ENCODE measurements around the gene EXPH5. TPM values are rescaled to one million over a fixed set of nuclear protein-coding genes. Genes with fewer than 3 reads are reported as not detected.
"Not testable (repeated sequence)": the region's sequence is repeated elsewhere in the genome, so short reads cannot be mapped to it uniquely, and the experiment has no call there.

Gene EXPH5
- total and polyA plus RNA-seq, 12 donors = 0.10 to 8.4 (median 1.3) TPM

DNA sequence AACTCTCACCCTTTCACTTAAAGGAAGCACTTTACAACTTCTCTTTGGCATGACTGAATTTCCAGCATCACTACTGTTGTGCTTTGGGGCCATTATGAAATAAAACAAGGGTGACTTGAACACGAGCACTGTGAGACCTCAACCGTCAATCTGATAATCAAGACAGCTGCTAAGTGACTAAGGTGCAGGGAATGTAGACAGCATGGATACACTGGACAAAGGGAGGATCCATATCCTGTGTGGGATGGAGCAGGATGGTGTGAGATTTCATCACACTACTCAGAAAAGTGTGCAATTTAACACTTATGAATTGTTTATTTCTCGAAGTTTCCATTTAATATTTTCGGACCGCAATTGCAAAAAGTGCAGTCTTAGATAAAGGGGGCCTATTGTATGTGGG is 16.1 kb upstream of the EXPH5 start:
- Histone ChIP-seq H3K27ac (no peak overlapping the region), H3K36me3 (no peaks in the 10 kb centered on the region), H3K4me1 (no peaks in the 10 kb centered on the region), H3K9me3 (no peaks in the 10 kb centered on the region), H3K27me3 (peaks cover 0 to 8% (median 0%) of the 10 kb centered on the region in 7 donors), H3K4me3 (no peak overlapping the region)
- intact Hi-C loops (cut with DNase I) = no loop called here
- TF ChIP-seq, protein P1, sequence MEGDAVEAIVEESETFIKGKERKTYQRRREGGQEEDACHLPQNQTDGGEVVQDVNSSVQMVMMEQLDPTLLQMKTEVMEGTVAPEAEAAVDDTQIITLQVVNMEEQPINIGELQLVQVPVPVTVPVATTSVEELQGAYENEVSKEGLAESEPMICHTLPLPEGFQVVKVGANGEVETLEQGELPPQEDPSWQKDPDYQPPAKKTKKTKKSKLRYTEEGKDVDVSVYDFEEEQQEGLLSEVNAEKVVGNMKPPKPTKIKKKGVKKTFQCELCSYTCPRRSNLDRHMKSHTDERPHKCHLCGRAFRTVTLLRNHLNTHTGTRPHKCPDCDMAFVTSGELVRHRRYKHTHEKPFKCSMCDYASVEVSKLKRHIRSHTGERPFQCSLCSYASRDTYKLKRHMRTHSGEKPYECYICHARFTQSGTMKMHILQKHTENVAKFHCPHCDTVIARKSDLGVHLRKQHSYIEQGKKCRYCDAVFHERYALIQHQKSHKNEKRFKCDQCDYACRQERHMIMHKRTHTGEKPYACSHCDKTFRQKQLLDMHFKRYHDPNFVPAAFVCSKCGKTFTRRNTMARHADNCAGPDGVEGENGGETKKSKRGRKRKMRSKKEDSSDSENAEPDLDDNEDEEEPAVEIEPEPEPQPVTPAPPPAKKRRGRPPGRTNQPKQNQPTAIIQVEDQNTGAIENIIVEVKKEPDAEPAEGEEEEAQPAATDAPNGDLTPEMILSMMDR (IDR thresholded peaks at IDR 0.05) = no peak
- ATAC-seq = no peak
- WGBS, 2 donors = 48 to 53% methylated on average over 5 of the region's 5 CpGs
- DNase-seq = no peak

DNA sequence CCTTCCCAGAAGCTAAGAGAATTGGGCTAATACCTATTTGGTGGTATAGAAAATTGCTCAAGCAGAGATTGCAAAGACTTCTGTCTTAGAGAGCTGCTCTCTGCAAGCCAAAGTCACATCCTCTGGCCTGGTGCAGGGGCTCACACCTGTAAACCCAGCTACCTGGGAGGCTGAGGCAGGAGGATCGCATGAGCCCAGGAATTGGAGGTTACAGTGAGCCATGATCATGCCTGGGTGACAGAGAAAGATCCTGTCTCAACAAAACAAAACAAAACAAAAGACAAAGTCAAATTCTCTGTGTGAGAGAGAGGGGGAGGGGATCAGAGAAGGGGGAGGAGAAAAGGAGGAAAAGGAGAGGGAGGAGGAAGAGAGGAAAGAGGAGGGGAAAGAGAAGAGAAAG is 15.0 kb upstream of the EXPH5 start:
- H3K4me3 ChIP-seq = no peak overlapping the region
- ATAC-seq = no peak
- TF ChIP-seq, protein P1 (IDR thresholded peaks at IDR 0.05) = no peak
- no peaks in the 10 kb centered on the region for H3K4me1 ChIP-seq
- H3K27ac ChIP-seq = no peak overlapping the region
- intact Hi-C loops (cut with DNase I) = no loop called here
- WGBS, 2 donors = 85 to 98% methylated on average over 1 of the region's 1 CpG
- DNase-seq = no peak
- H3K9me3 ChIP-seq = no peaks in the 10 kb centered on the region
- no peaks in the 10 kb centered on the region for H3K36me3 ChIP-seq
- peaks cover 0 to 10% (median 0%) of the 10 kb centered on the region in 7 donors for H3K27me3 ChIP-seq

DNA sequence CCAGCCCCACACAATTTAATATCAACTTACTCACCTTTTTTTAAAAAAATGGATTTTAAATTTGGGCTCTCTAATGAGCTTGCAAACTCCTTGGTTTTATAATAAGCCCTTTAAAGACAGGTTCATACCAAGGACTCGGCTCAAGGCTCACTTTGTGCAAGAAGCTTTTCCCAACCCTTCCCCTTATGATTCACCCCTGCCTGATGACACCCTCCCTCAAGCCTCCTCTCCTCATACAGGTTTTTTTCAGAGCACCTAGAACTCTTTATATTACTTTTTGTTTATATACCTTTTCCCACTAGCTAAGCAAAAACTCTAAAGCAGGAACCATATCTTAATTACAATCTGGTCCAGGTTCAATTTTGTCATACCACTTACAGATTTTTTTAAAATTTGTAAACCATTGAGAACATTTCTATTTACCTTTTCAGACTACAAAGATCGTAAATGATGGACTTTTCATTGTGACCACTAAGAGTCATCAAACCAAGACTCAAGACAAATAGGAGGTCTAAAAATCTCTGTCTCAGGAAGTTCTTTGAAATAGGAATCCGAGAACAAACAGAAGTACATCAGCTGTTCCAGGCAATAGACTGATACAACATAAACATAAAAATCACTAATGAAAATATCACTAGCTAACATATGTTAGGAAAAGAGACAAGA is 13.1 kb upstream of the EXPH5 start:
- Histone ChIP-seq H3K36me3 (no peaks in the 10 kb centered on the region), H3K27ac (no peak overlapping the region), H3K4me1 (no peaks in the 10 kb centered on the region), H3K9me3 (no peaks in the 10 kb centered on the region), H3K27me3 (peaks cover 0 to 17% (median 5%) of the 10 kb centered on the region in 7 donors), H3K4me3 (no peak overlapping the region)
- WGBS, 2 donors = 73 to 76% methylated on average over 3 of the region's 3 CpGs
- intact Hi-C loops (cut with DNase I) = no loop called here
- TF ChIP-seq, protein P1 (IDR thresholded peaks at IDR 0.05) = no peak
- DNase-seq (no peak), ATAC-seq (no peak)

DNA sequence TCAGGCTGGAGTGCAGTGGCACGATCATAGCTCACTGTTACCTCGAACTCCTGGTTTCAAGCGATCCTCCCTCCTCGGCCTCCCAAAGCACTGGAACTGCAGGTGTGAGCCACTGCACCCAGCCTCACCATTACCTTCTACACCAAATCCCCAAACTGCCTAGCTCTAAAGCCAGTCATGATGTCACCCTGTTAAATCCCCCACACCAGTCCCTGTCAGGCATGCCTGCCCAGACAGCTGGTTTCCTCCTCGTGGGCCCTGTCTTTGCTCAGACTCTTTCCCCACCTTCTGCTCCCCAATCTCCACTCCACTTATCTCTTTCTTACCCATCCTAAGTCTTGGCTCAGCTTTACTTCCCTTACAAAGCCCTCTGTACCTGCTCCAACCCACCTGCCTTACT is 12.5 kb upstream of the EXPH5 start:
- Histone ChIP-seq H3K36me3 (no peaks in the 10 kb centered on the region), H3K9me3 (no peaks in the 10 kb centered on the region), H3K27ac (no peak overlapping the region), H3K4me3 (no peak overlapping the region), H3K27me3 (peaks cover 0 to 15% (median 5%) of the 10 kb centered on the region in 7 donors), H3K4me1 (no peaks in the 10 kb centered on the region)
- TF ChIP-seq, protein P1 (IDR thresholded peaks at IDR 0.05) = no peak
- intact Hi-C loops (cut with DNase I) = no loop called here
- no peak for DNase-seq
- ATAC-seq = no peak
- 64 to 70% methylated on average over 5 of the region's 5 CpGs for whole genome bisulfite sequencing, 2 donors

DNA sequence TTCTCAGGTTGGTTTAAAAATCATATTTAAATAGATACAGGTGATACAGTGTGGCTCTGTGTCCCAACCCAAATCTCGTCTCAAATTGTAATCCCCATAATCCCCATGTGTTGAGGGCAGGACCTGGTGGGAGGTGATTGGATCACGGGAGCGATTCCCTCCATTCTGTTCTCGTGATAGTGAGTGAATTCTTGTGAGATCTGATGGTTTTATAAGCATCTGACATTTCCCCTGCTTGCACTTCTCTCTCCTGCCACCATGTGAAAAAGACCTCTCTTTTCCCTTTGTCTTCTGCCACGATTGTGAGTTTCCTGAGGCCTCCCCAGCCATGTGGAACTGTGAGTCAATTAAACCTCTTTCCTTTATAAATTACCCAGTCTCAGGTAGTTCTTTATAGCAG is 9.2 kb upstream of the EXPH5 start:
- H3K27ac ChIP-seq, DNase-seq, H3K4me3 ChIP-seq, ATAC-seq, H3K9me3 ChIP-seq, H3K4me1 ChIP-seq, H3K36me3 ChIP-seq: not testable (repeated sequence)
- H3K27me3 ChIP-seq = peaks cover 0 to 19% (median 10%) of the 10 kb centered on the region in 7 donors
- WGBS, 2 donors = 58 to 61% methylated on average over 5 of the region's 5 CpGs
- intact Hi-C loops (cut with DNase I) = loop anchor here in 1 of 10 donors (1.0 kb wide), 1 partner anchor 13 kb away; no protein-coding TSS in a partner anchor
